Measurements from ENCODE around the gene ARPP21. TPM values are rescaled to one million over a fixed set of nuclear protein-coding genes. Genes with fewer than 3 reads are reported as not detected.

The ARPP21 gene
- total RNA-seq, 1 donor, result not detected

DNA sequence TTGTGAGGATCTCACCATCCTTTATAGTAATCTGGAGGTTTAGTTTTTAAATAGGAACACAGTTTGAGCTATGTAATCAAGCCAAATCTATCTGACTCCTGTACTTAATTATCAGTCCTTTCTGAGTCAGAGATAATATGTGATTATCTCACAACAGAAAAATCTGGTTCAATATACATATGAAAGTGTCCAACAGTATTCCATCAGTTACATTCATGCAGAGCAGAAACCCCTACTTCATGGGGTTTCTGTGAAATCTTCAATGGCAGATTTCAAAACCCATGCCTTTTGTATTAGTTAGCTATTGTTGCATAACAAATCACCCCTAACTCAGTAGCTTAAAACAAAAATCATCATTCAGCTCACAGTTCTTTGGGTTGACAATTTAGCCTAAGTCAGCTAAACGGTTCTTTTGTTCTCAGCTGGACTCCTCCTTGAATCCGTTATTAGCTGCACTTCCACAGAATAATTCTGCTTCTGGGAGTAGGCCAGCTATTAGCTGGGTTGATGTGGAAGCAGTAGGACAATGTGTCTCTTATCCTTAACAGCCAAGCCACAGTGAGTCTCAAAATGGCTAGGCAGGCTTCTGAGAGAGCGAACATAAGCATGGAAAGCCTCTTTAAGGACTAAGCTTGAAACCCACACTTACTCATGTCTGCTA, 42.9 kb upstream of the ARPP21 start:
- no peak overlapping the region for H3K4me3 ChIP-seq (ENCODE audit: insufficient read depth, low read length)
- no peak overlapping the region for H3K27ac ChIP-seq (ENCODE audit: low read depth, low read length)
- no peaks in the 10 kb centered on the region for H3K36me3 ChIP-seq (ENCODE audit: insufficient read depth, low read length)
- no peaks in the 10 kb centered on the region for H3K79me2 ChIP-seq (ENCODE audit: insufficient read depth, low read length)
- no peaks in the 10 kb centered on the region for H3K4me1 ChIP-seq (ENCODE audit: insufficient read depth, low read length)
- DNase-seq (ENCODE audit: insufficient read length, low spot score, missing footprints), result no peak
- no peak overlapping the region for H2AFZ ChIP-seq (ENCODE audit: low read length)
- no peak overlapping the region for H3K4me2 ChIP-seq (ENCODE audit: insufficient read depth, low read length)
- peaks cover 2% of the 10 kb centered on the region for H3K9me3 ChIP-seq (ENCODE audit: low read depth, low read length)
- H4K20me1 ChIP-seq (ENCODE audit: insufficient read depth, low read length), result no peaks in the 10 kb centered on the region
- no peak for TF ChIP-seq CTCF (IDR thresholded peaks at IDR 0.05; ENCODE audit: extremely low read depth, low read depth, low read length)
- H3K27me3 ChIP-seq (ENCODE audit: insufficient read depth, low read length), result no peaks in the 10 kb centered on the region

- Histone ChIP-seq H3K4me3 (ENCODE audit: insufficient read depth, low read length) (no peak overlapping the region), H3K79me2 (ENCODE audit: insufficient read depth, low read length) (no peaks in the 10 kb centered on the region)
- no peak for TF ChIP-seq CTCF (IDR thresholded peaks at IDR 0.05; ENCODE audit: extremely low read depth, low read depth, low read length)
Measured at GRCh38 chr3:35597490-35597889, 41.8 kb upstream of the ARPP21 start.

DNA sequence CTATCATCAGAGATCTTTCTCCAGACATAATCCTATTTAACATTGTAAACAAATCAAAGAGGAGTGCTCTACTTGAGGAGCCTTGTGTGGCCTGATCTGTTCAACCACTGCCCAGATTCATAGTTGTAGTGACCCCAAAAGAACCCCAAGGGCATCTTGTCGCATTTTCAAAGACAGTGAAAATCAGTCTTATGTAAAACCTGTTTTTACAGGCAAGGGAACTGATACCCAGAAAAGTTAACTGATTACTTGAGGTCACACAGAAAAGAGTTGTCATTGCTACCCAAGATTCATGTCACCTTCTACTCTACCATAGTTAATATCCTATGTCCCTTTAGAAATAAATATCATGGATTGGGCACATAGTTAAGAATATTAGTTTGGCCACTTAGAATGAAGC, 40.5 kb upstream of the ARPP21 start:
- Histone ChIP-seq H3K36me3 (ENCODE audit: insufficient read depth, low read length) (no peaks in the 10 kb centered on the region), H4K20me1 (ENCODE audit: insufficient read depth, low read length) (no peaks in the 10 kb centered on the region), H2AFZ (ENCODE audit: low read length) (no peak overlapping the region), H3K4me3 (ENCODE audit: insufficient read depth, low read length) (no peak overlapping the region), H3K27me3 (ENCODE audit: insufficient read depth, low read length) (no peaks in the 10 kb centered on the region), H3K27ac (ENCODE audit: low read depth, low read length) (no peak overlapping the region), H3K9me3 (ENCODE audit: low read depth, low read length) (no peaks in the 10 kb centered on the region), H3K4me2 (ENCODE audit: insufficient read depth, low read length) (no peak overlapping the region), H3K79me2 (ENCODE audit: insufficient read depth, low read length) (no peaks in the 10 kb centered on the region), H3K4me1 (ENCODE audit: insufficient read depth, low read length) (no peaks in the 10 kb centered on the region)
- no peak for TF ChIP-seq CTCF (IDR thresholded peaks at IDR 0.05; ENCODE audit: extremely low read depth, low read depth, low read length)
- DNase-seq (ENCODE audit: insufficient read length, low spot score, missing footprints), result no peak

More at GRCh38 chr3:35597490-35597889, 41.8 kb upstream of the ARPP21 start:
- Histone ChIP-seq H3K27ac (ENCODE audit: low read depth, low read length) (no peak overlapping the region), H4K20me1 (ENCODE audit: insufficient read depth, low read length) (no peaks in the 10 kb centered on the region), H3K4me2 (ENCODE audit: insufficient read depth, low read length) (no peak overlapping the region), H3K4me1 (ENCODE audit: insufficient read depth, low read length) (no peaks in the 10 kb centered on the region), H2AFZ (ENCODE audit: low read length) (no peak overlapping the region), H3K36me3 (ENCODE audit: insufficient read depth, low read length) (no peaks in the 10 kb centered on the region), H3K27me3 (ENCODE audit: insufficient read depth, low read length) (no peaks in the 10 kb centered on the region), H3K9me3 (ENCODE audit: low read depth, low read length) (no peaks in the 10 kb centered on the region)
- DNase-seq (ENCODE audit: insufficient read length, low spot score, missing footprints), result no peak

DNA sequence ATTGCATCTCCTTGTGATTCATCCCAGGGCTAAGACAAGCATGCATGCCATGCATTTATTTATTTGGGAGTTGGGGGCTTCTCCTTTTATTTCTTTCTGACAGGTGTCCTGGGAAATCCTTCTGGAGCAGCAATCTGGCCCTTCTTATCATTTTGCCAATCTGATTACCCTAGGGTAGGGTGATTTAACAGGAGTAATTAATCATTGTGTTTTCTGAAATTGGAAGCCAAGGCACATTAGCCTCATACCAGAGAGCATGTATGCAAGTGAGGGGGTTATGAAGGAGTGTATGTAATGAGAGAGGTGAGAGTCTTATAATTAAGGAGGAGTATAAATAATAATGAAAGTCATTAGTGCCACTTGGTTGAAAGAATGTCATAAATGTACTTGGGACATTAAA, 37.4 kb upstream of the ARPP21 start:
- Histone ChIP-seq H2AFZ (ENCODE audit: low read length) (no peak overlapping the region), H3K27ac (ENCODE audit: low read depth, low read length) (no peak overlapping the region), H3K36me3 (ENCODE audit: insufficient read depth, low read length) (no peaks in the 10 kb centered on the region), H3K4me2 (ENCODE audit: insufficient read depth, low read length) (no peak overlapping the region), H3K79me2 (ENCODE audit: insufficient read depth, low read length) (no peaks in the 10 kb centered on the region), H4K20me1 (ENCODE audit: insufficient read depth, low read length) (no peaks in the 10 kb centered on the region), H3K4me3 (ENCODE audit: insufficient read depth, low read length) (no peak overlapping the region), H3K27me3 (ENCODE audit: insufficient read depth, low read length) (no peaks in the 10 kb centered on the region), H3K9me3 (ENCODE audit: low read depth, low read length) (no peaks in the 10 kb centered on the region), H3K4me1 (ENCODE audit: insufficient read depth, low read length) (no peaks in the 10 kb centered on the region)
- no peak for DNase-seq (ENCODE audit: insufficient read length, low spot score, missing footprints)
- no peak for TF ChIP-seq CTCF (IDR thresholded peaks at IDR 0.05; ENCODE audit: extremely low read depth, low read depth, low read length)
